Heart right ventricle (tissue), 16 donors: Measurements from ENCODE around the gene RNH1. TPM values are rescaled to one million over a fixed set of nuclear protein-coding genes. Genes with fewer than 3 reads are reported as not detected.
A peak's percentile ranks its signal among the peaks of the same experiment; 100 is the strongest.

ENCODE experiments used
- ATAC-seq, 8 donors: fragments of 200-7000 bp; cut with Tn5 transposase; one replicate each; pipeline ENCODE4 v1.9.1; 2020; ENCODE audit warnings: mild to moderate bottlenecking in 8 of 8, moderate library complexity in 8 of 8, moderate number of reproducible peaks in 1 of 8
- DNase-seq, 2 donors: peaks; one replicate each; pipeline ENCODE4 v3.0.0-alpha.2; 2020
- H3K27ac ChIP-seq, 10 donors: fragments of 200-600 bp; sonication (generic) in 2 of 10; one replicate each; pipeline versions ENCODE4 v1.5.0 to v1.8.0; 2020 to 2022; ENCODE audit warnings: mild to moderate bottlenecking in 3 of 10
- H3K27me3 ChIP-seq, 7 donors: fragments of 200-600 bp; one replicate each; pipeline ENCODE4 v1.8.0; 2021 to 2022; ENCODE audit warnings: mild to moderate bottlenecking in 2 of 7
- H3K36me3 ChIP-seq, 9 donors: fragments of 200-600 bp; sonication (generic) in 1 of 9; one replicate each; pipeline versions ENCODE4 v1.5.0 to v1.8.0; 2020 to 2022; ENCODE audit warnings: mild to moderate bottlenecking in 2 of 9
- H3K4me1 ChIP-seq, 9 donors: fragments of 200-600 bp; sonication (generic) in 1 of 9; one replicate each; pipeline versions ENCODE4 v1.5.0 to v1.8.0; 2020 to 2022; ENCODE audit warnings: mild to moderate bottlenecking in 4 of 9
- H3K4me3 ChIP-seq, 10 donors: fragments of 200-600 bp; sonication (generic) in 2 of 10; one replicate each; pipeline versions ENCODE4 v1.5.0 to v1.8.0; 2020 to 2022; ENCODE audit warnings: mild to moderate bottlenecking in 7 of 10, moderate library complexity in 2 of 10
- H3K9me3 ChIP-seq, 11 donors: fragments of 200-600 bp in 10 of 11; sonication (generic) in 2 of 11; one replicate each; pipeline versions ENCODE4 v1.5.0 to v1.8.0; 2013 to 2022; ENCODE audit warnings: mild to moderate bottlenecking in 2 of 11, control low read depth in 1 of 11, moderate library complexity in 1 of 11
- WGBS, 2 donors: extraction: QIAGEN DNeasy Blood & Tissue Kit; methylation state at CpG; one replicate each; pipeline ENCODE4 v1.1.7; 2013; ENCODE audit warnings: inconsistent platforms in 1 of 2; 5-methylcytosine and 5-hydroxymethylcytosine counted together
- intact Hi-C, 10 donors: fragments of 100-400 bp; cut with DNase I; formaldehyde crosslinking; loops; one replicate each; pipeline versions ENCODE4 v1.11.1 to v1.14.2; 2022
- polyA plus RNA-seq, 2 donors: library from polyadenylated mRNA; stranded (reverse); fragments of 200-250 nt; gene quantifications; one replicate each; pipeline ENCODE4 v1.2.3, GENCODE V29; 2013
- total RNA-seq, 10 donors: library from RNA; stranded (reverse); fragmentation: NEBNext Ultra II Directional in 3 of 10; extraction: Animal tissue kit (Norgen Biotek cat#: 25700) in 3 of 10; gene quantifications; one replicate each; pipeline versions ENCODE4 v1.2.1 to v1.2.4, GENCODE V29; 2021 to 2023
- TF ChIP-seq, protein P1 (sequence below), 9 donors: fragments of 200-600 bp; sonication (generic) in 2 of 9; IDR thresholded peaks; one replicate each; pipeline versions ENCODE4 v1.5.0 to v1.8.0; 2021 to 2022; ENCODE audit warnings: antibody characterized with exemption in 9 of 9, mild to moderate bottlenecking in 5 of 9, moderate library complexity in 1 of 9
- donor health status: Arrhythmogenic right ventricular cardiomyopathy.
- donor health status: ischemic (EF 13 %, LVEDD 7.1; RV severe dilation, severe dysfunction).
- donor health status: healthy with polysubstance abuse.
- donor health status: DM: no; HTN: yes; CAD: no.
- donor health status: DM: no; HTN: no; CAD: no.
- donor health status: ischemic (EF 25% LVEDD 6.9; RV normal size, moderate dysfunction).
- donor health status: ischemic (EF 25% LVEDD 5.7; RV mildly dilated, moderate dysfunction).
- donor health status: healthy.
- donor health status: DM: yes; HTN: yes; CAD: no.
- donor health status: Ischemic cardiomyopathy.
- donor health status: ischemic (EF 35%, LVEDD 5.7; RV mildly dilated, moderate dysfunction).
- donor health status: nonischemic (EF 11% LVEDD 7.7; RV severe dilation, severe dysfunction).
- donor health status: DM: yes; HTN: yes; CAD: no.
- donor health status: PGD.
- donor health status: ischemic (EF 29% LVEDD 5.4; RV normal size, mild dysfunction).
- donor health status: nonischemic (EF 23%, LVEDD 6.1; RV moderate dilation, normal function).

The RNH1 gene
- total and polyA plus RNA-seq, 12 donors: 37.4 to 221 (median 153) TPM

DNA sequence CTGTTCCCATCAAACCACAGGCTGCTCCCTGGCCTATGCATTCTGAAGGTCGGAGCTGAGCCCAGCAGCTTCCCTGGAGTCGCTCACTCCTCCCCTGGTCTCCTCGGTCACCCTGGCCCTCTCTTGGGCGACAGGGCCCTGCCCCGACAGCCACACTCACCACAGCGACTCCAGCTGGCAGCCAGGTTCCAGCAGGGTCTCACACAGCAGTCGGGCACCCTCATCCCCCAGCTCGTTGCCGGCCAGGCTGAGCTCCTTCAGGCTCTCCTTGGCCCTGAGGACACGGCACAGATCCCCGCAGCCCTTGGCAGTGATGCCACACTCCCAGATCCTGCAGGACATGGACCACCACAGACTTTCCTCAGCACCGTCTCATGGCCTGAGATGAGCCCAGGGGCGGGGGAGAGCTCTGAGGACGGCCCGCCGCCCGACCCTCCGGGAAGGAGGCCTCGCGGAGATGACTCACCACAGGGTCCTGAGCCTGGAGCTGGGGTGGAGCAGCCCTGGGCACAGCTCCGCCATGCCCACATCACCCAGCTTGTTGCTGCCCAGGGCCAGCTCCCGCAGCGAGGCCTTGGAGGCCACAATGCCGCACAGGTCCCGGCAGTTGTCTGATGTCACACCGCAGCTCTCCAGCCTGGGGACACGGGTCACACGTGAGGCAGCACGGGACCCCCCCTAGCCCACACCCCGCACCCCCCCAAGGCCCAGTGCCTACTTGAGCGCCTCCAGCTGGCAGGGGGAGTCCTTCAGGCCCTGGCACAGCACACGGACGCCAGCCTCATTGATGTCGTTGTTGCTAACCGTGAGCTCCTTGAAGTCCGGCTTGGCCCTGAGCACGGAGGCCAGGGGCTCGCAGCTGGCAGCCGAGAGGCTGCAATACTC is 8.5 kb downstream of the RNH1 start:
- Histone ChIP-seq H3K4me1 (peaks cover 11 to 74% (median 40%) of the 10 kb centered on the region in 9 donors), H3K27ac (peak overlapping the region in 8 of 10 donors; percentile 41 to 100 (median 61)), H3K9me3 (no peaks in the 10 kb centered on the region), H3K4me3 (no peak overlapping the region), H3K36me3 (peaks cover 0 to 88% (median 64%) of the 10 kb centered on the region in 9 donors), H3K27me3 (no peaks in the 10 kb centered on the region)
- 91 to 93% methylated on average over 39 of the region's 39 CpGs for WGBS, 2 donors
- DNase-seq (peak in 1 of 2 donors; percentile 17), ATAC-seq (peak in 2 of 8 donors; percentile 2 to 4)
- intact Hi-C loops: loop anchor here in 1 of 10 donors (5.0 kb wide), 1 partner anchor 46 kb away; the partner anchor contains the start of gene PTDSS2
- TF ChIP-seq, protein P1, sequence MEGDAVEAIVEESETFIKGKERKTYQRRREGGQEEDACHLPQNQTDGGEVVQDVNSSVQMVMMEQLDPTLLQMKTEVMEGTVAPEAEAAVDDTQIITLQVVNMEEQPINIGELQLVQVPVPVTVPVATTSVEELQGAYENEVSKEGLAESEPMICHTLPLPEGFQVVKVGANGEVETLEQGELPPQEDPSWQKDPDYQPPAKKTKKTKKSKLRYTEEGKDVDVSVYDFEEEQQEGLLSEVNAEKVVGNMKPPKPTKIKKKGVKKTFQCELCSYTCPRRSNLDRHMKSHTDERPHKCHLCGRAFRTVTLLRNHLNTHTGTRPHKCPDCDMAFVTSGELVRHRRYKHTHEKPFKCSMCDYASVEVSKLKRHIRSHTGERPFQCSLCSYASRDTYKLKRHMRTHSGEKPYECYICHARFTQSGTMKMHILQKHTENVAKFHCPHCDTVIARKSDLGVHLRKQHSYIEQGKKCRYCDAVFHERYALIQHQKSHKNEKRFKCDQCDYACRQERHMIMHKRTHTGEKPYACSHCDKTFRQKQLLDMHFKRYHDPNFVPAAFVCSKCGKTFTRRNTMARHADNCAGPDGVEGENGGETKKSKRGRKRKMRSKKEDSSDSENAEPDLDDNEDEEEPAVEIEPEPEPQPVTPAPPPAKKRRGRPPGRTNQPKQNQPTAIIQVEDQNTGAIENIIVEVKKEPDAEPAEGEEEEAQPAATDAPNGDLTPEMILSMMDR (IDR thresholded peaks at IDR 0.05): no peak

DNA sequence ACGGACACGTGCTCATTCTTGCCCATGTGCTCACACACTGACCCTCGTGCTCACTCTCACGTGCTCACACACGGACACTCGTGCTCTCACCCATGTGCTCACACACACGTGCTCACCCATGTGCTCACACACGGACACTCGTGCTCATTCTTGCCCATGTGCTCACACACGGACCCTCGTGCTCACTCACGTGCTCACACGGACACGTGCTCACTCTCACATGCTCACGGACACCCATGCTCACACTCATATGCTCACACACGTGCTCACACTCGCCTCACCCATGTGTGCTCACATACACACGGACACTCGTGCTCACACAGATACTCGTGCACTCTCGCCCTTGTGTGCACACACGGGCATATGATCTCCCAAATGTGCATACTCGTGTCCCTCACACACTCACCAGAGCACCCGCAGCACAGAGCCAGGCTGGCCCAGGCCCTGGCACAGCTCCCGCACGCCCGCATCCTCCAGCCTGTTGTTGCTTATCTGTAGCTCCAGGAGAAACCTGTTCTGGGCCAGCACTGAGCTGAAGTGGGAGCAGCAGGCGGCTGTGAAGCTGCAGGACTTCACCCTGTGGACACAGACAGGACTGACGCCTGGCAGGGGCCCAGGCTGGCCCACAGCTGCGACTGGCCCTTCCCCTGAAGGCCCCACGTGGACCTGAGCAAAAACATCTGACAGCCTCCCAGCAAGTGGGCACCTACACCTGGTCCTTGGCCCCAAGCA is 9.3 kb downstream of the RNH1 start:
- H3K9me3 ChIP-seq: no peaks in the 10 kb centered on the region
- 83 to 86% methylated on average over 31 of the region's 31 CpGs for WGBS, 2 donors
- intact Hi-C loops: loop anchor here in 1 of 10 donors (5.0 kb wide), 1 partner anchor 45 kb away; the partner anchor contains the start of gene PTDSS2
- H3K4me3 ChIP-seq: no peak overlapping the region
- H3K36me3 ChIP-seq: peaks cover 0 to 97% (median 64%) of the 10 kb centered on the region in 9 donors
- peak; percentile 51 to 72 for DNase-seq
- TF ChIP-seq, protein P1 (IDR thresholded peaks at IDR 0.05): peak in 2 of 9 donors; percentile 7 to 15
- peak overlapping the region in 8 of 10 donors; percentile 41 to 100 (median 61) for H3K27ac ChIP-seq
- no peaks in the 10 kb centered on the region for H3K27me3 ChIP-seq
- ATAC-seq: peak; percentile 30 to 68 (median 41)
- peaks cover 6 to 66% (median 32%) of the 10 kb centered on the region in 9 donors for H3K4me1 ChIP-seq

DNA sequence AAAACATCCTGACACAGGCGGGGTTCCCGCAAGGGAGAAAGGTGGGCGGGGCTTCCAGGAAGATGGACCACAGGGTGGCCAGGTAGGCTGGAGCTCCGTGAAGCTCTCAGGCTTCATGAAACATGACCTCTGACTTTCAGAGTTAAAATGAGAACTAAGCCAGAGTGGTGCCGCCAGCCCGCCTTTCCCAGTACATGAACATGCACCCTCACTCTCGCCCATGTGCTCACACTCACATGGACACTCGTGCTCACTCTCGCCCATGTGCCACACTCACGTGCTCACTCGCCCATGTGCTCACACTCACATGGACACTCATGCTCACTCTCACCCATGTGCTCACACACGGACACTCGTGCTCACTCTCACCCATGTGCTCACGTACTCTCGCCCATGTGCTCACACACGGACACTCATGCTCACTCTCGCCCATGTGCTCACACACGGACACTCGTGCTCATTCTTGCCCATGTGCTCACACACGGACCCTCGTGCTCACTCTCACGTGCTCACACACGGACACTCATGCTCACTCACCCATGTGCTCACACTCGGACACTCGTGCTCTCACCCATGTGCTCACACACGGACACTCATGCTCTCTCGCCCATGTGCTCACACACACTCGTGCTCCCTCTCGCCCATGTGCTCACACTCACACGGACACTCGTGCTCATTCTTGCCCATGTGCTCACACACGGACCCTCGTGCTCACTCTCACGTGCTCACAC is 10.0 kb downstream of the RNH1 start:
- no peaks in the 10 kb centered on the region for H3K27me3 ChIP-seq
- H3K4me1 ChIP-seq: peaks cover 2 to 59% (median 25%) of the 10 kb centered on the region in 9 donors
- intact Hi-C loops: loop anchor here in 1 of 10 donors (5.0 kb wide), 1 partner anchor 45 kb away; the partner anchor contains the start of gene PTDSS2
- H3K27ac ChIP-seq: no peak overlapping the region
- H3K9me3 ChIP-seq: no peaks in the 10 kb centered on the region
- ATAC-seq: no peak
- WGBS, 2 donors: 94 to 96% methylated on average over 34 of the region's 34 CpGs
- H3K4me3 ChIP-seq: no peak overlapping the region
- TF ChIP-seq, protein P1 (IDR thresholded peaks at IDR 0.05): no peak
- peak in 1 of 2 donors; percentile 7 for DNase-seq
- H3K36me3 ChIP-seq: peaks cover 0 to 99% (median 64%) of the 10 kb centered on the region in 9 donors
